ENCODE measurements around the gene SCEL. TPM values are rescaled to one million over a fixed set of nuclear protein-coding genes. Genes with fewer than 3 reads are reported as not detected.

The SCEL gene
- total and polyA plus RNA-seq, 2 of the 8 experiments (the other 6 are each of a cell fraction or from before 2014, with no cell fraction given), result not detected

DNA sequence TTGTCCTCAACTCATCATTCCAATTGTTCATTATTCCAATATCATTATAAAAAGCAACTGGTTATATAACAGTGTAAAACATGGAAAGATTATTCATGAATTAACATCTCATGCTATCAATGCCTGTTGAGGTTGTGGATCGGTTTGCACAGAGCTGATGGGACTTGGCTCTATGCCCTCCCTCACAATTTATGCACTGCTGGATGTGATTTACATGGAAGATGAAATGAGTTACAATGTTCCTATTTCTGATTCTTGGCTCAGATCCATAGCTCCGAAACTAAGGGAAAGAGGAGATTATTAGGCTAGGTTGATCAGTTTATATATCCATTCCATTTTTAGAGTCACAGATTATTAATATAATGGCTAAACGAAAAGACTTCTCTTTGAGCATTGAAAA lies 38.6 kb downstream of the SCEL start:
- H2BK12ac ChIP-seq (ENCODE audit: low read depth, low read length), result no peak overlapping the region
- H4K91ac ChIP-seq (replicated peaks; ENCODE audit: insufficient read length, low read length), result no peak overlapping the region
- no peak overlapping the region for H2BK15ac ChIP-seq (ENCODE audit: low read length)
- H3K36me3 ChIP-seq (ENCODE audit: control insufficient read depth in 2 of 4, insufficient read depth in 4 of 4, low read length in 3 of 4), result no peaks in the 10 kb centered on the region
- H3K14ac ChIP-seq (ENCODE audit: insufficient read length), result no peak overlapping the region
- H3K56ac ChIP-seq (replicated peaks; ENCODE audit: insufficient read length, low read depth, low read length), result no peak overlapping the region
- H2BK5ac ChIP-seq (ENCODE audit: low read depth, low read length), result no peak overlapping the region
- no peaks in the 10 kb centered on the region for H3K23me2 ChIP-seq (ENCODE audit: low read depth, low read length)
- no peak overlapping the region for H3K27ac ChIP-seq (ENCODE audit: low read depth, low read length)
- CTCF ChIA-PET (ENCODE audit: partially characterized antibody), result interaction anchor here (0.9 to 2.2 kb wide), 2 partner anchors 9 to 19 kb away, joined by 5 to 14 read pairs; no protein-coding TSS in a partner anchor
- POLR2A ChIA-PET (ENCODE audit: partially characterized antibody), result no interaction called here
- H2AK5ac ChIP-seq (ENCODE audit: low read depth, low read length), result no peak overlapping the region
- H3K79me1 ChIP-seq (ENCODE audit: low read depth, low read length), result no peaks in the 10 kb centered on the region
- no peaks in the 10 kb centered on the region for H3K79me2 ChIP-seq (ENCODE audit: control insufficient read depth in 1 of 2, insufficient read depth in 2 of 2, low read length in 2 of 2)
- no peak overlapping the region for H4K5ac ChIP-seq (ENCODE audit: insufficient read length, low read depth, low read length)
- no peaks in the 10 kb centered on the region for H3K27me3 ChIP-seq (replicated peaks in 1 of 4; ENCODE audit: control insufficient read depth in 3 of 4, extremely low read depth in 1 of 4, insufficient read depth in 3 of 4, low read length in 3 of 4)
- H3K4me3 ChIP-seq (ENCODE audit: extremely low read depth in 1 of 4, insufficient read depth in 2 of 4, low read depth in 3 of 4, low read length in 4 of 4), result no peak overlapping the region
- no peak overlapping the region for H3K4me2 ChIP-seq (ENCODE audit: insufficient read depth in 1 of 2, low read depth in 2 of 2, low read length in 2 of 2)
- no peak overlapping the region for H4K8ac ChIP-seq (ENCODE audit: extremely low read depth, insufficient read depth, low read length)
- H3K9ac ChIP-seq (replicated peaks in 1 of 4; ENCODE audit: extremely low read depth in 1 of 4, low read depth in 3 of 4, low read length in 3 of 4), result no peak overlapping the region
- no peaks in the 10 kb centered on the region for H4K20me1 ChIP-seq (replicated peaks in 1 of 2; ENCODE audit: control insufficient read depth in 1 of 2, insufficient read depth in 2 of 2, low read length in 2 of 2)
- no peaks in the 10 kb centered on the region for H3K9me3 ChIP-seq (ENCODE audit: insufficient read depth in 2 of 2, low read depth in 1 of 2, low read length in 1 of 2)
- H2BK120ac ChIP-seq (replicated peaks; ENCODE audit: low read depth, low read length), result no peak overlapping the region
- 80% methylated on average over 3 of the region's 3 CpGs; no CpG with 5 or more reads in 1 of the 2 experiments for WGBS, 2 experiments (ENCODE audit: extremely low coverage in 1 of 2, insufficient coverage in 1 of 2, insufficient read length in 1 of 2, insufficient replicate concordance in 2 of 2, low coverage in 1 of 2, low lambda C conversion rate in 2 of 2, missing lambda C conversion rate in 1 of 2)
- no peak overlapping the region for H2BK20ac ChIP-seq (ENCODE audit: low read length)
- TF ChIP-seq SIN3A (conservative IDR thresholded peaks at IDR 0.05 in 1 of 2, IDR thresholded peaks at IDR 0.05 in 1 of 2; ENCODE audit: low read depth in 1 of 2, low read length in 2 of 2) (no peak), POLR2AphosphoS5 (IDR thresholded peaks at IDR 0.05; ENCODE audit: low read depth, low read length) (no peak), EZH2 (IDR thresholded peaks at IDR 0.05; ENCODE audit: low read depth, low read length, severe bottlenecking) (no peak), HDAC2 (IDR thresholded peaks at IDR 0.05; ENCODE audit: borderline replicate concordance in 1 of 2, low read depth in 2 of 2, low read length in 2 of 2) (no peak)
- no peaks in the 10 kb centered on the region for H3K4me1 ChIP-seq (replicated peaks in 1 of 4; ENCODE audit: control insufficient read depth in 3 of 4, insufficient read depth in 4 of 4, low read length in 3 of 4)
- H3K18ac ChIP-seq (ENCODE audit: extremely low read depth, low read length), result no peak overlapping the region
- DNase-seq (ENCODE audit: low read depth in 1 of 2, low spot score in 2 of 2), result no peak
- FAIRE-seq, result no peak
- H2AFZ ChIP-seq (ENCODE audit: low read length), result no peak overlapping the region
- H3K23ac ChIP-seq (ENCODE audit: insufficient read length), result no peak overlapping the region
- no peak overlapping the region for H3K4ac ChIP-seq (replicated peaks; ENCODE audit: insufficient read length, low read depth, low read length)
